MM.1S (cell line): ENCODE data around the gene CSF1.

Experiments used
- DNase-seq: peaks from one replicate; pipeline ENCODE4 v3.0.0-alpha.2; 2015
- H2AFZ ChIP-seq: fragments of 300-600 bp; sonication (generic); 2 replicates; pipeline ENCODE4 v1.6.0; 2016; ENCODE audit warnings: antibody characterized with exemption, low read length
- H3F3A ChIP-seq: fragments of 300-600 bp; sonication (generic); 2 replicates; pipeline ENCODE4 v1.6.1; 2016; ENCODE audit warnings: mild to moderate bottlenecking, antibody characterized with exemption, low read length, moderate library complexity, mixed read lengths; ENCODE audit not compliant: insufficient read depth
- H3K27ac ChIP-seq: fragments of 300-600 bp; sonication (generic); 2 replicates; pipeline ENCODE4 v1.5.1; 2016; ENCODE audit warnings: mild to moderate bottlenecking, low read length
- H3K27me3 ChIP-seq: fragments of 300-600 bp; sonication (generic); replicated peaks from 2 replicates; pipeline ENCODE4 v1.6.0; 2016; ENCODE audit warnings: low read length; ENCODE audit not compliant: insufficient read depth
- H3K36me3 ChIP-seq: fragments of 300-600 bp; sonication (generic); replicated peaks from 2 replicates; pipeline ENCODE4 v1.6.1; 2016; ENCODE audit warnings: mild to moderate bottlenecking, low read length, mixed read lengths; ENCODE audit not compliant: insufficient read depth
- H3K4me1 ChIP-seq: fragments of 300-600 bp; sonication (generic); 2 replicates; pipeline ENCODE4 v1.6.1; 2016; ENCODE audit warnings: low read length, mixed read lengths
- H3K4me2 ChIP-seq: fragments of 300-600 bp; sonication (generic); 2 replicates; pipeline ENCODE4 v1.6.0; 2016; ENCODE audit warnings: low read depth, low read length
- H3K4me3 ChIP-seq: fragments of 300-600 bp; sonication (generic); 2 replicates; pipeline ENCODE4 v1.5.1; 2016; ENCODE audit warnings: low read length, mixed read lengths
- H3K79me2 ChIP-seq: fragments of 300-600 bp; sonication (generic); 2 replicates; pipeline ENCODE4 v1.6.1; 2016; ENCODE audit warnings: mixed run types, low read length, mixed read lengths
- H3K9ac ChIP-seq: fragments of 300-600 bp; sonication (generic); 2 replicates; pipeline ENCODE4 v1.6.1; 2016; ENCODE audit warnings: low read length, mixed read lengths
- H3K9me2 ChIP-seq: fragments of 300-600 bp; sonication (generic); replicated peaks from 2 replicates; pipeline ENCODE4 v1.6.1; 2016; ENCODE audit warnings: mild to moderate bottlenecking, low read length, mixed read lengths; ENCODE audit not compliant: insufficient read depth
- H3K9me3 ChIP-seq: fragments of 300-600 bp; sonication (generic); replicated peaks from 2 replicates; pipeline ENCODE4 v1.6.1; 2016; ENCODE audit warnings: mild to moderate bottlenecking, low read length, mixed read lengths; ENCODE audit not compliant: insufficient read depth
- H4K20me1 ChIP-seq: fragments of 300-600 bp; sonication (generic); 2 replicates; pipeline ENCODE4 v1.6.1; 2016; ENCODE audit warnings: mild to moderate bottlenecking, low read length, moderate library complexity, mixed read lengths; ENCODE audit not compliant: insufficient read depth
- EZH2 ChIP-seq: fragments of 300-600 bp; sonication (generic); optimal IDR thresholded peaks from 2 replicates; pipeline ENCODE3; 2017; ENCODE audit warnings: low read depth, mild to moderate bottlenecking, antibody characterized with exemption, low read length, mixed read lengths
- EZH2phosphoT487 ChIP-seq: fragments of 300-600 bp; sonication (generic); IDR thresholded peaks from 2 replicates; pipeline ENCODE4 v1.6.1; 2018; ENCODE audit warnings: antibody characterized with exemption, low read length
- TF ChIP-seq, protein P1 (sequence below): fragments of 300-600 bp; sonication (generic); IDR thresholded peaks from 2 replicates; pipeline ENCODE4 v1.5.1; 2016; ENCODE audit warnings: antibody characterized with exemption, low read length, mixed read lengths

Gene CSF1

DNA sequence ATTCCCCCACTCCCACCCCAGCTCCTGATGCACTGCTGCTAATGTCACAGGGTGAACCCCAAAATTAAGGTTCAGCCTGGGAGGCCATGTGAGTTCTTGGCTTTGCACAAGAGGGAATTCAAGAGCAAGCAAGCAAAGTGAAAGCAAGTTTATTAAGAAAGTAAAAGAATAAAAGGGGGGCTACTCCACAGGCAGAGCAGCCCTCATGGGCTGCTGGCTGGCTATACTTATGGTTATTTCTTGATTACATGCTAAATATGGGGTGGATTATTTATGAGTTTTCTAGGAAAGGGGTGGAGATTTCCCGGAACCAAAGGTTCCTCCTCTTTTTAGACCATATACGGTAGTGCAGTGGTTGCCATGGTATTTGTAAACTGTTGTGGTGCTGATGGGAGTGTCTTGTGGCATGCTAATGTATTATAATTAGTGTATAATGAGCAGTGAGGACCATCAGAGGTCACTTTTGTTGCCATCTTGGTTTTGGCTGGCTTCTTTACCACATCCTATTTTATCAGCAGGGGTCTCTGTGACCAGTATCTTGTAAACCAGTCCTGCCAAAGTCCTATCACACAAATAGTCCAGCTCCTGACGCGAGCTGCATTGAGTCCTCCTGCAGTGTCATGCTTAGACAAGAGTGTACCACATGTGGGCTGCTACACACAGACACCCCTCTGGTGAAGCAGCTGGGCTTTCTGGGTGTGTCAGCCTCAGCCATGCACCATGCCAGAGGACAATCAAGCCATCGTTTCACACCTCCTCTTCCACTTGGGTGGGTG is 46.4 kb upstream of the CSF1 start:
- Histone ChIP-seq H3K4me1 (no peaks in the 10 kb centered on the region), H3K36me3 (no peaks in the 10 kb centered on the region), H3K27ac (no peak overlapping the region), H3K9me3 (no peaks in the 10 kb centered on the region), H3K9ac (no peak overlapping the region), H3K27me3 (no peaks in the 10 kb centered on the region), H4K20me1 (no peaks in the 10 kb centered on the region), H3F3A (no peaks in the 10 kb centered on the region), H3K79me2 (no peaks in the 10 kb centered on the region), H3K9me2 (no peaks in the 10 kb centered on the region), H3K4me2 (no peak overlapping the region), H2AFZ (no peak overlapping the region), H3K4me3 (no peak overlapping the region)
- TF ChIP-seq EZH2phosphoT487 (no peak), EZH2 (no peak)
- TF ChIP-seq, protein P1, sequence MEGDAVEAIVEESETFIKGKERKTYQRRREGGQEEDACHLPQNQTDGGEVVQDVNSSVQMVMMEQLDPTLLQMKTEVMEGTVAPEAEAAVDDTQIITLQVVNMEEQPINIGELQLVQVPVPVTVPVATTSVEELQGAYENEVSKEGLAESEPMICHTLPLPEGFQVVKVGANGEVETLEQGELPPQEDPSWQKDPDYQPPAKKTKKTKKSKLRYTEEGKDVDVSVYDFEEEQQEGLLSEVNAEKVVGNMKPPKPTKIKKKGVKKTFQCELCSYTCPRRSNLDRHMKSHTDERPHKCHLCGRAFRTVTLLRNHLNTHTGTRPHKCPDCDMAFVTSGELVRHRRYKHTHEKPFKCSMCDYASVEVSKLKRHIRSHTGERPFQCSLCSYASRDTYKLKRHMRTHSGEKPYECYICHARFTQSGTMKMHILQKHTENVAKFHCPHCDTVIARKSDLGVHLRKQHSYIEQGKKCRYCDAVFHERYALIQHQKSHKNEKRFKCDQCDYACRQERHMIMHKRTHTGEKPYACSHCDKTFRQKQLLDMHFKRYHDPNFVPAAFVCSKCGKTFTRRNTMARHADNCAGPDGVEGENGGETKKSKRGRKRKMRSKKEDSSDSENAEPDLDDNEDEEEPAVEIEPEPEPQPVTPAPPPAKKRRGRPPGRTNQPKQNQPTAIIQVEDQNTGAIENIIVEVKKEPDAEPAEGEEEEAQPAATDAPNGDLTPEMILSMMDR: no peak
- DNase-seq: no peak

- H3F3A ChIP-seq: no peaks in the 10 kb centered on the region
- no peaks in the 10 kb centered on the region for H3K27me3 ChIP-seq
- no peak overlapping the region for H3K27ac ChIP-seq
- H2AFZ ChIP-seq: no peak overlapping the region
- no peaks in the 10 kb centered on the region for H4K20me1 ChIP-seq
- H3K36me3 ChIP-seq: no peaks in the 10 kb centered on the region
- TF ChIP-seq EZH2 (no peak), EZH2phosphoT487 (no peak)
- TF ChIP-seq, protein P1: no peak
- H3K9me3 ChIP-seq: no peaks in the 10 kb centered on the region
- H3K79me2 ChIP-seq: no peaks in the 10 kb centered on the region
- no peak overlapping the region for H3K4me2 ChIP-seq
- no peak overlapping the region for H3K4me3 ChIP-seq
- no peaks in the 10 kb centered on the region for H3K9me2 ChIP-seq
- no peak overlapping the region for H3K9ac ChIP-seq
- DNase-seq: no peak
- H3K4me1 ChIP-seq: no peaks in the 10 kb centered on the region
Measured at GRCh38 chr1:109864930-109865612, 45.6 kb upstream of the CSF1 start.

DNA sequence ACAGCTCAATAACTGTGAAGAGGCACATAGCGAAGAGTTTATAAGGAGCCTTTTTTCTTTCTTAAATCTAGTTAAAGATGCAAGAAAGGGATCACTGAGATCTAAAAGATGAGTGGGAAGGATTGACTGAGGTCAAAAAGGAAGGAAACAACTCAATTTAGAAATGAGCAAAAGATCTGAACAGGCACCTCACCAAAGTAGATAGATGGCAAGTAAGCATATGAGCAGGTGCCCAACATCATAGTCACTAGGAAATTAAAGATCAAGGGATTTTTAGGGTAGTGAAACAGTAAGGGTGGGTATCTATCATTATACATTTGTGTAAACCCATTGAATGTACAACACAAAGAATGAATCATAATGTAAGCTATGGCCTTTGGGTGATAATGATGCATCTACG is 44.6 kb upstream of the CSF1 start:
- no peaks in the 10 kb centered on the region for H3K9me2 ChIP-seq
- TF ChIP-seq EZH2phosphoT487 (no peak), EZH2 (no peak)
- TF ChIP-seq, protein P1: no peak
- no peaks in the 10 kb centered on the region for H4K20me1 ChIP-seq
- no peaks in the 10 kb centered on the region for H3K27me3 ChIP-seq
- no peaks in the 10 kb centered on the region for H3K9me3 ChIP-seq
- H3F3A ChIP-seq: no peaks in the 10 kb centered on the region
- H3K36me3 ChIP-seq: no peaks in the 10 kb centered on the region
- no peak overlapping the region for H2AFZ ChIP-seq
- no peak overlapping the region for H3K27ac ChIP-seq
- H3K9ac ChIP-seq: no peak overlapping the region
- DNase-seq: no peak
- H3K4me2 ChIP-seq: no peak overlapping the region
- no peaks in the 10 kb centered on the region for H3K79me2 ChIP-seq
- H3K4me3 ChIP-seq: no peak overlapping the region
- H3K4me1 ChIP-seq: no peaks in the 10 kb centered on the region
